Measurements from ENCODE around the gene UBQLN2. TPM values are rescaled to one million over a fixed set of nuclear protein-coding genes. Genes with fewer than 3 reads are reported as not detected.
"Not testable (repeated sequence)": the region's sequence is repeated elsewhere in the genome, so short reads cannot be mapped to it uniquely, and the experiment has no call there.

Gene UBQLN2
- total RNA-seq, 3 donors from 2014 or later = 42.3 to 45.4 (median 42.6) TPM

GRCh38 chrX:56588397-56589188, 25.2 kb downstream of the UBQLN2 start:
- Mint-ChIP-seq H3K27me3 (ENCODE audit: low read depth) (no peaks in the 10 kb centered on the region), H3K36me3 (ENCODE audit: insufficient read depth) (peaks cover 18% of the 10 kb centered on the region), H3K9me3 (no peaks in the 10 kb centered on the region), H3K4me3 (no peak overlapping the region), H3K4me1 (ENCODE audit: low read depth) (peaks cover 10% of the 10 kb centered on the region)
- no peak for ATAC-seq
- DNase-seq = no peak

- not testable (repeated sequence) for H3K4me1 Mint-ChIP-seq (ENCODE audit: low read depth); H3K27me3 Mint-ChIP-seq (ENCODE audit: low read depth); ATAC-seq; H3K4me3 Mint-ChIP-seq; DNase-seq
- Mint-ChIP-seq H3K9me3 (peaks cover 20% of the 10 kb centered on the region), H3K36me3 (ENCODE audit: insufficient read depth) (peaks cover 34% of the 10 kb centered on the region)
Observed at GRCh38 chrX:56591830-56592229, 28.4 kb downstream of the UBQLN2 start.

- Mint-ChIP-seq H3K9me3 (peaks cover 24% of the 10 kb centered on the region), H3K4me3 (no peak overlapping the region), H3K36me3 (ENCODE audit: insufficient read depth) (peaks cover 20% of the 10 kb centered on the region), H3K27me3 (ENCODE audit: low read depth) (no peaks in the 10 kb centered on the region), H3K4me1 (ENCODE audit: low read depth) (peaks cover under 1% of the 10 kb centered on the region)
- ATAC-seq (no peak), DNase-seq (no peak)
Observed at GRCh38 chrX:56600141-56600540, 36.7 kb downstream of the UBQLN2 start.

- DNase-seq (no peak), ATAC-seq (no peak)
- Mint-ChIP-seq H3K27me3 (ENCODE audit: low read depth) (no peaks in the 10 kb centered on the region), H3K36me3 (ENCODE audit: insufficient read depth) (peaks cover 18% of the 10 kb centered on the region), H3K4me1 (ENCODE audit: low read depth) (no peaks in the 10 kb centered on the region), H3K4me3 (no peak overlapping the region), H3K9me3 (peaks cover 18% of the 10 kb centered on the region)
Observed at GRCh38 chrX:56600987-56601386, 37.6 kb downstream of the UBQLN2 start.

GRCh38 chrX:56615282-56615681, 51.9 kb downstream of the UBQLN2 start:
- no peak overlapping the region for H3K4me3 Mint-ChIP-seq
- H3K4me1 Mint-ChIP-seq (ENCODE audit: low read depth) = no peaks in the 10 kb centered on the region
- H3K36me3 Mint-ChIP-seq (ENCODE audit: insufficient read depth) = no peaks in the 10 kb centered on the region
- DNase-seq = no peak
- no peak for ATAC-seq
- H3K27me3 Mint-ChIP-seq (ENCODE audit: low read depth) = no peaks in the 10 kb centered on the region
- H3K9me3 Mint-ChIP-seq = peaks cover 4% of the 10 kb centered on the region

Other genes starting within 250 kb of the UBQLN2 start
- 10 to 100 TPM; 23.8 to 29.5 (median 26.7) TPM for gene NBDY, start 165.6 kb downstream of the UBQLN2 start, total RNA-seq